Metanephros (tissue), 2 donors: Measurements from ENCODE around the gene TFPI2. TPM values are rescaled to one million over a fixed set of nuclear protein-coding genes. Genes with fewer than 3 reads are reported as not detected.

Experiments
- small RNA-seq: library from RNA; depleted of rRNA; stranded (forward); fragments of <200 nt; gene quantifications from one replicate; pipeline ENCODE3, GENCODE V24; 2014; ENCODE audit warnings: low replicate concordance
- total RNA-seq: library from RNA; depleted of rRNA; stranded (reverse); fragments of >200 nt; gene quantifications from one replicate; pipeline ENCODE4 v1.2.3, GENCODE V29; 2014

TFPI2 gene
- total RNA-seq, result 9.8 TPM

DNA sequence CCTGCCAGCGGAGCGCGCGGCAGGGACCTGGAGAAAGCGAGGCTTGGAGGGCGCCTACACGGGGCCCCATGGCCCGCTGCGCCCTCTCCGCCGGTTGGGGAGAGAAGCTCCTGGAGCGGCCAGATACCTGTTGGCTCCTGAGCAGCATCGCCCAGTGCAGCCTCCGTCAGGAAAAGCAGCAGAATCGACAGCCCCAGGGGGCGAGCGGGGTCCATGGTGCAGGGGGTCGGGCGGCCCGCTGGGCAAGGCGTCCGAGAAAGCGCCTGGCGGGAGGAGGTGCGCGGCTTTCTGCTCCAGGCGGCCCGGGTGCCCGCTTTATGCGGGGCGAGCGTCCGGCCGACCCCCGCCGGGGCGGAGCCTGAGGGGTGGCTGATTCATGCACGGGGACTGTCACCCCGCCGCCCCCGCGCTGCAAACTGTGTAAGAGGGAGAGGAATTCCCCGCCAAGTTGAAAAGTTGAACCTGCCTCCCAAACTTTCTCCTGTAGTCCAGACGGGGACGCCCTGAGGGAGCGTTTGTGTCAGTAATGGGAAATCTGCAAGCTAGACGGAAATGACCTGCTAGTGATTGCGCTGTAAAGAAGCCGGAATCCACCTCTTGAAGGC is at the start of gene TFPI2:
Gene TFPI2 (minus strand): TSS at position 290 of the 605 bp plus-strand sequence. CDS start 75 bp downstream, at position 215.

DNA sequence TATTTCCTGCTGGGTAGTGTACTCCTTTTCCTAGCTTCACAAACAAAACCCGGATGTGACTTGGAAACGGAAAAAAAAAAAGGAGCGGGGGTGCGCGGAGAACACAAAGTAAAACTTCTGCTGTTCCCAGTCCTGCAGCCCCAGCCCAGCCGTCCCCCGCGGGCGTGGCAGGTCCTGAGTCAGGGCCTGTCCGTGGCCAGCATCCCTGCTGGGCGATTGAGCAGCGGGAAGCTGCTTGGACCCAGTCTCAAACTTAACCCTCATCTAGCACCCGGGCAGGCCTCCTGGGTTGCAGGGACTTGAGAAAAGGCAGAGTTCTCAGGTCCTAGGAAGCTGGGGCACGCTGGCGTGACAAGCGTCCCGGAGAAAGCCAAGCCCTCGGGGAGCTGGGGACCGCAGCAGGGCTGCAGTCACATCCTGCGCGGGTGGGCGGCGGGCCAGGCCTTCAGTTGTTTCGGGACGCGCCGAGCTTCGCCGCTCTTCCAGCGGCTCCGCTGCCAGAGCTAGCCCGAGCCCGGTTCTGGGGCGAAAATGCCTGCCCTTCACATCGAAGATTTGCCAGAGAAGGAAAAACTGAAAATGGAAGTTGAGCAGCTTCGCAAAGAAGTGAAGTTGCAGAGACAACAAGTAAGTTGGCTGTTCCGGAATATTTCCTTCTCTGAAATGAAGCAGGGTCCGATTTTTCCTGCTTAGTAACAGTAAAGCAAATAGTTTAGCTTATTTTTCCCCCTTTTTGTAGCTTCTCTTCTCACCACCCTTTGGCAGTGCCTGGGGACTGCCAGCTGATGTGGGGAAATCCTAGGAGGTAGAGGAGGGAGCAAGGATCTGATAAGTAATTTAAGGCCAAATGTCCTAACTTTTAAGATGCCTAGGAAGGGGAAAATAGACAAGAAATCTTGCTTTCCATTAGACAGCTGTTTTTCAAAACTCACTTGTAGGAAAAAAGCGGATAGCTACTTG is 31.3 kb upstream of the TFPI2 start, which contains the start of gene GNG11:
Gene GNG11 (plus strand): TSS at position 129 of the 960 bp plus-strand sequence. CDS start 403 bp downstream, at position 532.

DNA sequence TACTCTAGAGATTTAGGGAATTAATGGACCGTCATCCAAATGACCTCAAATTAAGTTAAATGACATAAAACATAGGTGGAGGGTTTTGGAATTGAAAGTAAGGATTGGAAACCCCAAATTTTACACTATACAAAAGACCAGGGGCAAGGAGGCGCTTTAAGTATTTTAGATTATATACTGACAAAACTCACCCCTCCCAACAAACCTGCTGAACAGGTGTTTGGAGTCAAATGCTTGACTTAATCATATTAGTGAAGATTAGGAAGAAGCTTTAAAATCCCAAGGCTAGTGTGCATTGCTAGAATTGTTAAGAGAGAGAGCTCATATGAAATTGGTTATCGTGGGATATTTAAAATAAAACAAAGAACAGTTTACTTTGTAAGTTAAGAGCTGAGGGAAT is 15.7 kb upstream of the TFPI2 start, which contains the start of gene GNGT1:
Gene GNGT1 (plus strand): TSS at position 301 of the 400 bp plus-strand sequence. CDS start 180 bp downstream, outside the sequence.

Small RNA genes lying within 50 kb of the gene (small RNA-seq; reads per million reads assigned to genes)
- not detected for gene AC002076.2

Other genes starting within 250 kb of the TFPI2 start
- gene GNGT1, start 15.8 kb upstream of the TFPI2 start, total RNA-seq, result not detected
- 22.5 TPM for gene GNG11, start 31.0 kb upstream of the TFPI2 start, total RNA-seq
- gene BET1, start 113.6 kb upstream of the TFPI2 start, total RNA-seq, result 39.6 TPM